Neural progenitor cell (in vitro differentiated cells): ENCODE measurements around the gene PADI4.

Experiments
- EZH2phosphoT487 ChIP-seq: fragments of 200-600 bp; sonication (generic); IDR thresholded peaks from 2 replicates; pipeline ENCODE4 v1.6.1; 2017; ENCODE audit warnings: antibody characterized with exemption
- TF ChIP-seq, protein P1 (sequence below): fragments of 200-600 bp; sonication (generic); IDR thresholded peaks from 2 replicates; pipeline ENCODE4 v1.5.1; 2017; ENCODE audit warnings: antibody characterized with exemption, mild to moderate bottlenecking

DNA sequence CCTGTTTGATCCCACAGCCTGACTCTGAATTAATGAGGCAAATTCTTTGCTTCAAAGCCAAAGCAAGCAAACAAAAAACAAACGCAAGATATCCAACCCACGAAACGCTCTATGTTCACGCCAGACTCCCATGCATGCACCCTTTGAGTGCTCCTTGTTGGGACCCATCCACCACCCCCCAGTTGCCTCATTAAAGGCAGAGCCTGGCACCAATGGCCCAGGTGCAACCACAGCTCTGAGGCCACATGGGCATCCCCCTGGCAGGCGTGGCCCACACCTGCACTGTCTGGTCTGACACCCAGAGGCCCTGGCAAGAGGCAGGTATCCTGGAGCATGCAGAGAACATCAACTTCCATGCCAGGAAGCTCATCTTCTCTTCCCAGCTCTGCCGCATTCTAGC lies 1.1 kb upstream of the PADI4 start:
- TF ChIP-seq, protein P1, sequence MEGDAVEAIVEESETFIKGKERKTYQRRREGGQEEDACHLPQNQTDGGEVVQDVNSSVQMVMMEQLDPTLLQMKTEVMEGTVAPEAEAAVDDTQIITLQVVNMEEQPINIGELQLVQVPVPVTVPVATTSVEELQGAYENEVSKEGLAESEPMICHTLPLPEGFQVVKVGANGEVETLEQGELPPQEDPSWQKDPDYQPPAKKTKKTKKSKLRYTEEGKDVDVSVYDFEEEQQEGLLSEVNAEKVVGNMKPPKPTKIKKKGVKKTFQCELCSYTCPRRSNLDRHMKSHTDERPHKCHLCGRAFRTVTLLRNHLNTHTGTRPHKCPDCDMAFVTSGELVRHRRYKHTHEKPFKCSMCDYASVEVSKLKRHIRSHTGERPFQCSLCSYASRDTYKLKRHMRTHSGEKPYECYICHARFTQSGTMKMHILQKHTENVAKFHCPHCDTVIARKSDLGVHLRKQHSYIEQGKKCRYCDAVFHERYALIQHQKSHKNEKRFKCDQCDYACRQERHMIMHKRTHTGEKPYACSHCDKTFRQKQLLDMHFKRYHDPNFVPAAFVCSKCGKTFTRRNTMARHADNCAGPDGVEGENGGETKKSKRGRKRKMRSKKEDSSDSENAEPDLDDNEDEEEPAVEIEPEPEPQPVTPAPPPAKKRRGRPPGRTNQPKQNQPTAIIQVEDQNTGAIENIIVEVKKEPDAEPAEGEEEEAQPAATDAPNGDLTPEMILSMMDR: no peak
- no peak for TF ChIP-seq EZH2phosphoT487
